Measurements from ENCODE around the gene NACC2. TPM values are rescaled to one million over a fixed set of nuclear protein-coding genes. Genes with fewer than 3 reads are reported as not detected.

NACC2 gene
- total and polyA plus RNA-seq, 2 experiments from 2014 or later, result 3.8 to 20.8 TPM

DNA sequence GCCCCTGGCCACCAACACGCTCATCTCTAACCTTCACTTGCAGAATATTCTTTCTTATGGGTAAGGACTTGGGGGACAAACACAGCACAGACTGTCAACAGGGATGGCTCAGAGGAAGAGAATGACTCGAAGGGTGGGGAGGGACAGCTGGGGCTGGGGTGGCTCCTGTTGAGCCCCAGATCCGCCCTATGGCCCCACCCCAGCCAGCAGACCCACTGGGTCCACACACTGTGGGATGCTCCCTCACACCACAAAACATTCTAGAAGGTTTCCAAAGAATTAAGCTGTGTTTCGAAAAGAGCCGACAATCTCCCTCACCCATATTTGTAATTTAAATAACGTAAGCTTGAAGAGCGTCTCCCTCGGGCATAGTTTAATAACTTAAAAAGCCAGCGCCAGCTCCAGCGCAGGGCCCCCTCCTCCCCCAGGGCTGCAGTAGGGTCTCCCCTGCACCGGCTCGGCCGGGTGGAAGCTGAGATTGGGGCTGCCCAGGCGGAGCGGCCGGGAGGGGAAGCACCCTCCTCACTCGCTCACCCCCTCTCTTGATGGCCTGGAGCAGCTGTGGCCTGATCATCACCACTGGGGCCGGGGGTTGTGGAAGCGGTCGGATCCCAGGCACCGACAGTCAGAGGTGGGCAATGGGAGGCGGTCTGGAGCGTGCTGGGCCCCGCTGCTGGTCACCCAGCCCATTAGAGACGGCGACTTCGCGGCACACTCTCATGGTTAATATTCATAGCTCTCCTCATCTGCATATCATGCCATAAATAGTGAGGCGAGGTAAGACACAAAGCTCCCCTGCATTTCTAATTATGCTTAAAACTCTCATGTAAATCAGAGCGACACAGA lies 37.6 kb downstream of the NACC2 start:
- Mint-ChIP-seq H3K36me3 (ENCODE audit: low read depth) (no peaks in the 10 kb centered on the region), H3K4me1 (peaks cover 38% of the 10 kb centered on the region), H3K9me3 (no peaks in the 10 kb centered on the region), H3K27me3 (ENCODE audit: insufficient read depth, low read depth, poor library complexity) (peaks cover 9% of the 10 kb centered on the region), H3K4me3 (no peak overlapping the region; the same call in 2 of the 3 replicates), H3K27ac (no peak overlapping the region; the same call in 1 of the 2 replicates)
- Histone ChIP-seq H3K79me2 (replicated peaks; ENCODE audit: insufficient read depth) (no peaks in the 10 kb centered on the region), H3K27me3 (ENCODE audit: insufficient read depth) (no peaks in the 10 kb centered on the region), H3K4me3 (no peak overlapping the region), H4K20me1 (replicated peaks; ENCODE audit: insufficient read depth) (no peaks in the 10 kb centered on the region), H3F3A (replicated peaks; ENCODE audit: low read depth) (peaks cover 13% of the 10 kb centered on the region; the same call in 1 of the 2 replicates), H3K27ac (ENCODE audit: low read depth) (peak overlapping the region; percentile 79; the same call in 1 of the 2 replicates), H3K4me2 (peak overlapping the region; percentile 55), H3K36me3 (ENCODE audit: insufficient read depth) (no peaks in the 10 kb centered on the region), H3K4me1 (ENCODE audit: insufficient read depth) (peaks cover 38% of the 10 kb centered on the region), H2AFZ (no peak overlapping the region), H3K9me2 (ENCODE audit: insufficient read depth) (no peaks in the 10 kb centered on the region)
- no peak for TF ChIP-seq ZNF114 (CRISPR knock-in tag; IDR thresholded peaks at IDR 0.05)
- no peak for TF ChIP-seq ZNF331 (CRISPR knock-in tag; IDR thresholded peaks at IDR 0.05; ENCODE audit: low read depth)
- TF ChIP-seq CREB1 (CRISPR knock-in tag; IDR thresholded peaks at IDR 0.05; ENCODE audit: low read depth), result no peak
- TF ChIP-seq, protein P1, sequence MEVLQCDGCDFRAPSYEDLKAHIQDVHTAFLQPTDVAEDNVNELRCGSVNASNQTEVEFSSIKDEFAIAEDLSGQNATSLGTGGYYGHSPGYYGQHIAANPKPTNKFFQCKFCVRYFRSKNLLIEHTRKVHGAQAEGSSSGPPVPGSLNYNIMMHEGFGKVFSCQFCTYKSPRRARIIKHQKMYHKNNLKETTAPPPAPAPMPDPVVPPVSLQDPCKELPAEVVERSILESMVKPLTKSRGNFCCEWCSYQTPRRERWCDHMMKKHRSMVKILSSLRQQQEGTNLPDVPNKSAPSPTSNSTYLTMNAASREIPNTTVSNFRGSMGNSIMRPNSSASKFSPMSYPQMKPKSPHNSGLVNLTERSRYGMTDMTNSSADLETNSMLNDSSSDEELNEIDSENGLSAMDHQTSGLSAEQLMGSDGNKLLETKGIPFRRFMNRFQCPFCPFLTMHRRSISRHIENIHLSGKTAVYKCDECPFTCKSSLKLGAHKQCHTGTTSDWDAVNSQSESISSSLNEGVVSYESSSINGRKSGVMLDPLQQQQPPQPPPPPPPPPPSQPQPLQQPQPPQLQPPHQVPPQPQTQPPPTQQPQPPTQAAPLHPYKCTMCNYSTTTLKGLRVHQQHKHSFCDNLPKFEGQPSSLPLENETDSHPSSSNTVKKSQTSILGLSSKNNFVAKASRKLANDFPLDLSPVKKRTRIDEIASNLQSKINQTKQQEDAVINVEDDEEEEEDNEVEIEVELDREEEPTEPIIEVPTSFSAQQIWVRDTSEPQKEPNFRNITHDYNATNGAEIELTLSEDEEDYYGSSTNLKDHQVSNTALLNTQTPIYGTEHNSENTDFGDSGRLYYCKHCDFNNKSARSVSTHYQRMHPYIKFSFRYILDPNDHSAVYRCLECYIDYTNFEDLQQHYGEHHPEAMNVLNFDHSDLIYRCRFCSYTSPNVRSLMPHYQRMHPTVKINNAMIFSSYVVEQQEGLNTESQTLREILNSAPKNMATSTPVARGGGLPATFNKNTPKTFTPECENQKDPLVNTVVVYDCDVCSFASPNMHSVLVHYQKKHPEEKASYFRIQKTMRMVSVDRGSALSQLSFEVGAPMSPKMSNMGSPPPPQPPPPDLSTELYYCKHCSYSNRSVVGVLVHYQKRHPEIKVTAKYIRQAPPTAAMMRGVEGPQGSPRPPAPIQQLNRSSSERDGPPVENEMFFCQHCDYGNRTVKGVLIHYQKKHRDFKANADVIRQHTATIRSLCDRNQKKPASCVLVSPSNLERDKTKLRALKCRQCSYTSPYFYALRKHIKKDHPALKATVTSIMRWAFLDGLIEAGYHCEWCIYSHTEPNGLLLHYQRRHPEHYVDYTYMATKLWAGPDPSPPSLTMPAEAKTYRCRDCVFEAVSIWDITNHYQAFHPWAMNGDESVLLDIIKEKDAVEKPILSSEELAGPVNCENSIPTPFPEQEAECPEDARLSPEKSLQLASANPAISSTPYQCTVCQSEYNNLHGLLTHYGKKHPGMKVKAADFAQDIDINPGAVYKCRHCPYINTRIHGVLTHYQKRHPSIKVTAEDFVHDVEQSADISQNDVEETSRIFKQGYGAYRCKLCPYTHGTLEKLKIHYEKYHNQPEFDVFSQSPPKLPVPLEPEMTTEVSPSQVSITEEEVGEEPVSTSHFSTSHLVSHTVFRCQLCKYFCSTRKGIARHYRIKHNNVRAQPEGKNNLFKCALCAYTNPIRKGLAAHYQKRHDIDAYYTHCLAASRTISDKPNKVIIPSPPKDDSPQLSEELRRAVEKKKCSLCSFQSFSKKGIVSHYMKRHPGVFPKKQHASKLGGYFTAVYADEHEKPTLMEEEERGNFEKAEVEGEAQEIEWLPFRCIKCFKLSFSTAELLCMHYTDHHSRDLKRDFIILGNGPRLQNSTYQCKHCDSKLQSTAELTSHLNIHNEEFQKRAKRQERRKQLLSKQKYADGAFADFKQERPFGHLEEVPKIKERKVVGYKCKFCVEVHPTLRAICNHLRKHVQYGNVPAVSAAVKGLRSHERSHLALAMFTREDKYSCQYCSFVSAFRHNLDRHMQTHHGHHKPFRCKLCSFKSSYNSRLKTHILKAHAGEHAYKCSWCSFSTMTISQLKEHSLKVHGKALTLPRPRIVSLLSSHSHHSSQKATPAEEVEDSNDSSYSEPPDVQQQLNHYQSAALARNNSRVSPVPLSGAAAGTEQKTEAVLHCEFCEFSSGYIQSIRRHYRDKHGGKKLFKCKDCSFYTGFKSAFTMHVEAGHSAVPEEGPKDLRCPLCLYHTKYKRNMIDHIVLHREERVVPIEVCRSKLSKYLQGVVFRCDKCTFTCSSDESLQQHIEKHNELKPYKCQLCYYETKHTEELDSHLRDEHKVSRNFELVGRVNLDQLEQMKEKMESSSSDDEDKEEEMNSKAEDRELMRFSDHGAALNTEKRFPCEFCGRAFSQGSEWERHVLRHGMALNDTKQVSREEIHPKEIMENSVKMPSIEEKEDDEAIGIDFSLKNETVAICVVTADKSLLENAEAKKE (CRISPR knock-in tag; IDR thresholded peaks at IDR 0.05), result no peak
- TF ChIP-seq, protein P2, sequence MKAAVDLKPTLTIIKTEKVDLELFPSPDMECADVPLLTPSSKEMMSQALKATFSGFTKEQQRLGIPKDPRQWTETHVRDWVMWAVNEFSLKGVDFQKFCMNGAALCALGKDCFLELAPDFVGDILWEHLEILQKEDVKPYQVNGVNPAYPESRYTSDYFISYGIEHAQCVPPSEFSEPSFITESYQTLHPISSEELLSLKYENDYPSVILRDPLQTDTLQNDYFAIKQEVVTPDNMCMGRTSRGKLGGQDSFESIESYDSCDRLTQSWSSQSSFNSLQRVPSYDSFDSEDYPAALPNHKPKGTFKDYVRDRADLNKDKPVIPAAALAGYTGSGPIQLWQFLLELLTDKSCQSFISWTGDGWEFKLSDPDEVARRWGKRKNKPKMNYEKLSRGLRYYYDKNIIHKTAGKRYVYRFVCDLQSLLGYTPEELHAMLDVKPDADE (IDR thresholded peaks at IDR 0.05), result no peak
- no peak for TF ChIP-seq POLR2AphosphoS5 (IDR thresholded peaks at IDR 0.05; ENCODE audit: low read depth)
- TF ChIP-seq, protein P3, sequence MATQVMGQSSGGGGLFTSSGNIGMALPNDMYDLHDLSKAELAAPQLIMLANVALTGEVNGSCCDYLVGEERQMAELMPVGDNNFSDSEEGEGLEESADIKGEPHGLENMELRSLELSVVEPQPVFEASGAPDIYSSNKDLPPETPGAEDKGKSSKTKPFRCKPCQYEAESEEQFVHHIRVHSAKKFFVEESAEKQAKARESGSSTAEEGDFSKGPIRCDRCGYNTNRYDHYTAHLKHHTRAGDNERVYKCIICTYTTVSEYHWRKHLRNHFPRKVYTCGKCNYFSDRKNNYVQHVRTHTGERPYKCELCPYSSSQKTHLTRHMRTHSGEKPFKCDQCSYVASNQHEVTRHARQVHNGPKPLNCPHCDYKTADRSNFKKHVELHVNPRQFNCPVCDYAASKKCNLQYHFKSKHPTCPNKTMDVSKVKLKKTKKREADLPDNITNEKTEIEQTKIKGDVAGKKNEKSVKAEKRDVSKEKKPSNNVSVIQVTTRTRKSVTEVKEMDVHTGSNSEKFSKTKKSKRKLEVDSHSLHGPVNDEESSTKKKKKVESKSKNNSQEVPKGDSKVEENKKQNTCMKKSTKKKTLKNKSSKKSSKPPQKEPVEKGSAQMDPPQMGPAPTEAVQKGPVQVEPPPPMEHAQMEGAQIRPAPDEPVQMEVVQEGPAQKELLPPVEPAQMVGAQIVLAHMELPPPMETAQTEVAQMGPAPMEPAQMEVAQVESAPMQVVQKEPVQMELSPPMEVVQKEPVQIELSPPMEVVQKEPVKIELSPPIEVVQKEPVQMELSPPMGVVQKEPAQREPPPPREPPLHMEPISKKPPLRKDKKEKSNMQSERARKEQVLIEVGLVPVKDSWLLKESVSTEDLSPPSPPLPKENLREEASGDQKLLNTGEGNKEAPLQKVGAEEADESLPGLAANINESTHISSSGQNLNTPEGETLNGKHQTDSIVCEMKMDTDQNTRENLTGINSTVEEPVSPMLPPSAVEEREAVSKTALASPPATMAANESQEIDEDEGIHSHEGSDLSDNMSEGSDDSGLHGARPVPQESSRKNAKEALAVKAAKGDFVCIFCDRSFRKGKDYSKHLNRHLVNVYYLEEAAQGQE (IDR thresholded peaks at IDR 0.05; ENCODE audit: unreplicated experiment), result no peak
- TF ChIP-seq NANOG (IDR thresholded peaks at IDR 0.05; ENCODE audit: borderline replicate concordance), result no peak
- no peak for TF ChIP-seq EZH2 (IDR thresholded peaks at IDR 0.05; ENCODE audit: low read depth, unreplicated experiment)
- TF ChIP-seq, protein P4, sequence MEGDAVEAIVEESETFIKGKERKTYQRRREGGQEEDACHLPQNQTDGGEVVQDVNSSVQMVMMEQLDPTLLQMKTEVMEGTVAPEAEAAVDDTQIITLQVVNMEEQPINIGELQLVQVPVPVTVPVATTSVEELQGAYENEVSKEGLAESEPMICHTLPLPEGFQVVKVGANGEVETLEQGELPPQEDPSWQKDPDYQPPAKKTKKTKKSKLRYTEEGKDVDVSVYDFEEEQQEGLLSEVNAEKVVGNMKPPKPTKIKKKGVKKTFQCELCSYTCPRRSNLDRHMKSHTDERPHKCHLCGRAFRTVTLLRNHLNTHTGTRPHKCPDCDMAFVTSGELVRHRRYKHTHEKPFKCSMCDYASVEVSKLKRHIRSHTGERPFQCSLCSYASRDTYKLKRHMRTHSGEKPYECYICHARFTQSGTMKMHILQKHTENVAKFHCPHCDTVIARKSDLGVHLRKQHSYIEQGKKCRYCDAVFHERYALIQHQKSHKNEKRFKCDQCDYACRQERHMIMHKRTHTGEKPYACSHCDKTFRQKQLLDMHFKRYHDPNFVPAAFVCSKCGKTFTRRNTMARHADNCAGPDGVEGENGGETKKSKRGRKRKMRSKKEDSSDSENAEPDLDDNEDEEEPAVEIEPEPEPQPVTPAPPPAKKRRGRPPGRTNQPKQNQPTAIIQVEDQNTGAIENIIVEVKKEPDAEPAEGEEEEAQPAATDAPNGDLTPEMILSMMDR (conservative IDR thresholded peaks at IDR 0.05; ENCODE audit: low read depth in 2 of 2), result no peak
- TF ChIP-seq STAT1 (IDR thresholded peaks at IDR 0.05; ENCODE audit: unreplicated experiment), result no peak
- TF ChIP-seq JUNB (IDR thresholded peaks at IDR 0.05; ENCODE audit: unreplicated experiment), result no peak
- no peak for TF ChIP-seq EZH2phosphoT487 (IDR thresholded peaks at IDR 0.05; ENCODE audit: unreplicated experiment)
- ATAC-seq (peak; percentile 53), DNase-seq (ENCODE audit: low spot score) (peak; percentile 69)
